ENCODE results near the gene DMTF1.
"Not testable (repeated sequence)": the region's sequence is repeated elsewhere in the genome, so short reads cannot be mapped to it uniquely, and the experiment has no call there.

Gene DMTF1

GRCh38 chr7:87234949-87235348, 82.7 kb downstream of the DMTF1 start:
- DNase-seq: no peak

GRCh38 chr7:87238464-87239051, 86.3 kb downstream of the DMTF1 start:
- DNase-seq: not testable (repeated sequence)

GRCh38 chr7:87245671-87246070, 93.4 kb downstream of the DMTF1 start:
- not testable (repeated sequence) for DNase-seq
